HL-60 (cell line): ENCODE measurements around the gene SLC38A2.

Experiments
- CTCF ChIP-seq: IDR thresholded peaks from one replicate; pipeline ENCODE4 v1.5.1; 2011; ENCODE audit warnings: low read length, control low read depth, inconsistent platforms; ENCODE audit not compliant: insufficient read depth
- GABPA ChIP-seq: IDR thresholded peaks from 2 replicates; pipeline ENCODE4 v1.6.1; 2012; ENCODE audit warnings: low read depth
- POLR2AphosphoS5 ChIP-seq: IDR thresholded peaks from 2 replicates; pipeline ENCODE4 v1.6.1; 2012; ENCODE audit warnings: low read depth
- SPI1 ChIP-seq: IDR thresholded peaks from 2 replicates; pipeline ENCODE4 v1.6.1; 2012; ENCODE audit warnings: low read depth, mild to moderate bottlenecking, borderline replicate concordance
- TF ChIP-seq, protein P1 (sequence below): IDR thresholded peaks from 2 replicates; pipeline ENCODE4 v1.6.1; 2012; ENCODE audit warnings: low read depth; ENCODE audit not compliant: insufficient replicate concordance

- TF ChIP-seq CTCF (no peak), POLR2AphosphoS5 (no peak), GABPA (no peak), SPI1 (no peak)
- TF ChIP-seq, protein P1, sequence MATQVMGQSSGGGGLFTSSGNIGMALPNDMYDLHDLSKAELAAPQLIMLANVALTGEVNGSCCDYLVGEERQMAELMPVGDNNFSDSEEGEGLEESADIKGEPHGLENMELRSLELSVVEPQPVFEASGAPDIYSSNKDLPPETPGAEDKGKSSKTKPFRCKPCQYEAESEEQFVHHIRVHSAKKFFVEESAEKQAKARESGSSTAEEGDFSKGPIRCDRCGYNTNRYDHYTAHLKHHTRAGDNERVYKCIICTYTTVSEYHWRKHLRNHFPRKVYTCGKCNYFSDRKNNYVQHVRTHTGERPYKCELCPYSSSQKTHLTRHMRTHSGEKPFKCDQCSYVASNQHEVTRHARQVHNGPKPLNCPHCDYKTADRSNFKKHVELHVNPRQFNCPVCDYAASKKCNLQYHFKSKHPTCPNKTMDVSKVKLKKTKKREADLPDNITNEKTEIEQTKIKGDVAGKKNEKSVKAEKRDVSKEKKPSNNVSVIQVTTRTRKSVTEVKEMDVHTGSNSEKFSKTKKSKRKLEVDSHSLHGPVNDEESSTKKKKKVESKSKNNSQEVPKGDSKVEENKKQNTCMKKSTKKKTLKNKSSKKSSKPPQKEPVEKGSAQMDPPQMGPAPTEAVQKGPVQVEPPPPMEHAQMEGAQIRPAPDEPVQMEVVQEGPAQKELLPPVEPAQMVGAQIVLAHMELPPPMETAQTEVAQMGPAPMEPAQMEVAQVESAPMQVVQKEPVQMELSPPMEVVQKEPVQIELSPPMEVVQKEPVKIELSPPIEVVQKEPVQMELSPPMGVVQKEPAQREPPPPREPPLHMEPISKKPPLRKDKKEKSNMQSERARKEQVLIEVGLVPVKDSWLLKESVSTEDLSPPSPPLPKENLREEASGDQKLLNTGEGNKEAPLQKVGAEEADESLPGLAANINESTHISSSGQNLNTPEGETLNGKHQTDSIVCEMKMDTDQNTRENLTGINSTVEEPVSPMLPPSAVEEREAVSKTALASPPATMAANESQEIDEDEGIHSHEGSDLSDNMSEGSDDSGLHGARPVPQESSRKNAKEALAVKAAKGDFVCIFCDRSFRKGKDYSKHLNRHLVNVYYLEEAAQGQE: no peak
Measured at GRCh38 chr12:46361667-46362034, 10.9 kb downstream of the SLC38A2 start.
